HG03280 (cell line): ENCODE results near the gene OR2T27.
"Not testable (repeated sequence)": the region's sequence is repeated elsewhere in the genome, so short reads cannot be mapped to it uniquely, and the experiment has no call there.

Source experiments
- ATAC-seq: cut with Tn5 transposase; IDR thresholded peaks from one replicate; pipeline ENCODE4 v1.9.1; 2021; ENCODE audit warnings: mild to moderate bottlenecking, moderate library complexity; ENCODE audit not compliant: unreplicated experiment

OR2T27 gene

GRCh38 chr1:248641583-248641982 is 13.7 kb downstream of the OR2T27 start:
- peak; percentile 1 for ATAC-seq

DNA sequence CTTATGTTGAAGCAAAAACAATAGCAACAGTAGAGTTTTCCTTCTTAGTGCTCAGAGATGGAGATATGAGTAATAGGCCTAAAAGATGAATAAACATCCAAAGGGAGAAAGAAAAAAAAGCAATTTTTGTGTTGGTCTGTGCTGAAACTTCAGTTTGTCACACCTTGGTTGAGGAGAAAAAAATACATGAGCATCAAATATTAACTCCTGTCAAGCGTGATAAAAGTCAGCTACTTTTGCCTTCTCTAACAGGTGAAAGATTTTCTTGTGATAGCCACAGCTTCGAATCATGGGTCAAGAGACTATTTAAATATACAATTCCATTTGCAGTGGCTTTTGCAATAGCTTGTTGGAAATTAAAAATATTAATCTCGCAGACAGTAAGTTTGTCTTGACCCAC is 14.4 kb downstream of the OR2T27 start:
- ATAC-seq, result peak; percentile 28

DNA sequence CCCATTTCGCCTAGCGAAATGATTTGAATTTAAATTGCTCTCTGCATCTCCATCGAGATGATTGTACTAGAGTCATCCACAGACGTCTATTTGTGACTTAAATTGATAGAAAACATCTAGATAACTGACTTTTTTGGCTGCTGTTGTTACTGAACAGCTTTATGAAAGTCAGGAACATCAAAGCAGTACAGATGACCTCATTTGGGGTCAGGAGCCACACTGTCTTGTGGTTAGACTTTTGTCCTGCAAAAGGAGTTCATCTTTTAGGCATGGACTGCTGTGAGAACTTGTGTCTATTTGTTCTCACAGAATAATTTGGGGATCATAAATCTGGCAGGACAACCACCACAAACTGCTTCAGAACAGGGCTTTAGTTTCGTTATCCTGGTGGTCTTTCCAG is 15.7 kb downstream of the OR2T27 start:
- not testable (repeated sequence) for ATAC-seq

- not testable (repeated sequence) for ATAC-seq
These were observed 18.7 kb downstream of the OR2T27 start for GRCh38 chr1:248636612-248637011.

- not testable (repeated sequence) for ATAC-seq
These were observed 20.3 kb downstream of the OR2T27 start, which contains the start of gene OR2T11 for GRCh38 chr1:248634991-248635390. TSS of gene OR2T11 (minus strand) at chr1:248635091. CDS start at chr1:248627128, 7,963 bp downstream.

GRCh38 chr1:248631354-248632008 is 23.8 kb downstream of the OR2T27 start:
- ATAC-seq, result no peak

DNA sequence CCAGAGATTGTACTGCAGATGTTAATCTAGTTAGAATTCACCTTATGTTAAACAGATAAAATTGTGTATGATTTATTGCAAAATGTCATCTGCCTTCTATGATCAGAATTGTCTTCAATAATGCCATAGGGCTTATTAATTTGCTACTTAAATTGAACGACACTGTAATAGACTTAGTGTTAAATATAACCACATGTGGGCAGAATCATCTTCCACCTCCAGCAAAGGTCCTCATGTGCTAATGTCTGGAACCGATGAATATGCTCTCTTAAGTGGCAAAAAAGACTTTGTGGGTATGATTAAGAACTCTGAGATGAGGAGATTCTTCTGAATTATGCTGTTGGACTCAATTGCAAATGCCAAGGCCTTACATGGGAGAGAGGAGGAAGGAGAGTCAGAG is 24.8 kb downstream of the OR2T27 start:
- no peak for ATAC-seq

- peak; percentile 87 for ATAC-seq
These were observed 27.1 kb downstream of the OR2T27 start for GRCh38 chr1:248627971-248628844.

DNA sequence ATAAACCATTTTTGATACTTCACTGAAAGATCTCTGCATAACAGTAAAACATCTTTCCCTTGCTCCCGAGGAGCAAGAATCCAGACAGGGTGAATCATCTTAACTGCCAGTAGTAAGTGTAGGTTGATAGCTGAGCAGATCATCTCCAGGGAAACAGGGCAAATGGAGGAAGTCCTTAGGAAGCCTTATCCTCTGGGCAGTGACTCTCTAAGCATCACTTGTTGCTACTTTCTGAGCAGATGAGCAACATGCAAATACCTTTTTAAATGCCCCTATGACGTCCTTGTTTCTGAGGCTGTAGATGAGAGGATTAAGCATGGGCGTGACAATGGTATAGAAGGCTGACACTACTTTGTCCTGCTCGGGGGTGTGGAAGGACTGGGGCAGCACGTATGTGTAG is 29.4 kb downstream of the OR2T27 start:
- no peak for ATAC-seq

GRCh38 chr1:248625166-248625565 is 30.2 kb downstream of the OR2T27 start:
- no peak for ATAC-seq

- ATAC-seq, result peak; percentile 94
These were observed 32.7 kb downstream of the OR2T27 start for GRCh38 chr1:248622570-248623001.

DNA sequence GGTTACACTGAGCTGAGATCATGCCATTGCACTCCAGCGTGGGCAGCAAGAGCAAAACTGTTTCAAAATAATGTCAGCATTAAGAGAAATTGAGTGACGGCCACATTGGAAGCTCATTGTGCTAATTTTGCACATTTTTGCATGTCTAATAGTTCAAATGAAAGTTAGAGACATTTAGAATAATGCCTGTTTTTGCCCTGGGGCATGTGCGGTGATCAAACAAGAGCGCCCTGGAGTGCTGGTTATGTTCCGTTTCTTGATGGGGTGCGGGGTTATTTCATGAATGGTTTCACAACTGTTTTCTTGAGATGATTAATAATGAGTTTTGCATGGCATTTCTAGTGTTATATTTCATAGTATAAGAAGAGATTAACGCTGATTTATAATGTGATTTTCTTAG is 33.6 kb downstream of the OR2T27 start:
- ATAC-seq, result no peak

- ATAC-seq, result no peak
These were observed 36.5 kb downstream of the OR2T27 start for GRCh38 chr1:248618878-248619277.

GRCh38 chr1:248618119-248618518 is 37.2 kb downstream of the OR2T27 start:
- no peak for ATAC-seq

DNA sequence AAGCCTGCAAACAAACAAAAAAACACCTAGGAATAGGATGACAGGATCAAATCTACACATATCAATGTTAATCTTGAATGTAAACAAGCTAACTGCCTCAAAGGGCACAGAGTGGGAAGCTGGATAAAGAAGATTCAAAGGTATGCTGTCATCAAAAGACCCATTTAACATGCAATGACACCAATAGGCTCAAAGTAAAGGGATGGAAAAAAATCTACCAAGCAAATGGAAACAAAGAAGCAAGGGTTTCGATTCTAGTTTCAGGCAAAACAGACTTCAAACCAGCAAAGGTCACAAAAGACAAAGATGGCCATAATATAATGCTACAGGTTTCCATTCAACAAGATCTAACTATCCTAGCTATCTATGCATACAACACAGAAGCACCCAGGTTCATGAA is 41.6 kb downstream of the OR2T27 start:
- peak; percentile 56 for ATAC-seq

DNA sequence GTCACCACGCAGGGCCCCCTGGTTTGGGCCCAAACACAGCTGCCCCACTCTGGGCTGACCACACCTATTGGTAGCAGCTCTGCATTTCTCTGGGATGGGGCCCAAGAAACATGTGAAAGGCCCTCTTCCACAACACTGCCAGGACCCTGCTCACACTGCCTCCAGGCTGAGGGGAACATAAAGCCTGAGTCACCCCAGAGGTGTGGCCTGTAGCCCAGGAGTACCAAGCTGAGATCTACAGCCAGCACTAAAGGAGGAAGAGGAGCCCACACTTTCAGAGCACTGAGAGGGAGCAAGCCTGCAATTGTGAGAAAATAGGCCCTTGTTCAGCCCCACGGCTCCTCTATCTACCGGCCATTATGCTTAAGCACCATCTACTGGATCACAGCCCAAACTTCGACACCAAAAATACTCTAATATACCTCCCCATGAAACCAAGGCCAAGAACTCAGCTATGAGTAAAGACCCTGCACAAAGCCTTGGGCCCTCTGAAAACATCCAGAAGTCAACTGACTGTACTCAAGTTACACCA is 43.4 kb downstream of the OR2T27 start:
- no peak for ATAC-seq

DNA sequence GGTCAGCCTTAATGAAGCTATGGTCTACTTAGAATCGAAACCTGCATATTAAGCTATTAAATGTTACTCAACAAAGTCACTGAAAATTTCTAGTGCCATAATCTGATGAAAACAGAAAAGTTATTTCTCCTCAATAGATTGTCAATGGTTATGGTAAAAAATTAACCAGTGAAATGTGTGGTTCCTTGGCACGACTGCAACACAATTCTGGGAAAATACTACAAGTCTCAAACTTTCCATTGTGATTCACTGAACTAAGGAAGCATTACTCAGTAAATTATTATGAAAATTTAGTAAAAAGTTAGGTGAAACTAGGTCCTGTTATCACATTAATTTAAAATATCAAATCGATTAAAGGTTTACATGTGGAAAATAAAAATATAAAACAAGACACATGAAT is 45.0 kb downstream of the OR2T27 start:
- no peak for ATAC-seq
